ENCODE measurements around the gene SLC8A3. TPM values are rescaled to one million over a fixed set of nuclear protein-coding genes. Genes with fewer than 3 reads are reported as not detected.

Gene SLC8A3
- total RNA-seq, 4 donors from 2014 or later = 0.19 to 1.7 (median 0.90) TPM

- Histone ChIP-seq H3K4me1 (no peaks in the 10 kb centered on the region), H3K36me3 (no peaks in the 10 kb centered on the region), H3K27me3 (peaks cover 0 to 7% (median 0%) of the 10 kb centered on the region in 4 donors), H3K27ac (replicated peaks in 1 of 4) (no peak overlapping the region), H3K9me3 (no peaks in the 10 kb centered on the region), H3K4me3 (no peak overlapping the region)
- TF ChIP-seq POLR2AphosphoS5 (IDR thresholded peaks at IDR 0.05) (no peak), EP300 (IDR thresholded peaks at IDR 0.05) (no peak), POLR2A (IDR thresholded peaks at IDR 0.05; ENCODE audit: low read depth) (no peak)
- TF ChIP-seq, protein P1, sequence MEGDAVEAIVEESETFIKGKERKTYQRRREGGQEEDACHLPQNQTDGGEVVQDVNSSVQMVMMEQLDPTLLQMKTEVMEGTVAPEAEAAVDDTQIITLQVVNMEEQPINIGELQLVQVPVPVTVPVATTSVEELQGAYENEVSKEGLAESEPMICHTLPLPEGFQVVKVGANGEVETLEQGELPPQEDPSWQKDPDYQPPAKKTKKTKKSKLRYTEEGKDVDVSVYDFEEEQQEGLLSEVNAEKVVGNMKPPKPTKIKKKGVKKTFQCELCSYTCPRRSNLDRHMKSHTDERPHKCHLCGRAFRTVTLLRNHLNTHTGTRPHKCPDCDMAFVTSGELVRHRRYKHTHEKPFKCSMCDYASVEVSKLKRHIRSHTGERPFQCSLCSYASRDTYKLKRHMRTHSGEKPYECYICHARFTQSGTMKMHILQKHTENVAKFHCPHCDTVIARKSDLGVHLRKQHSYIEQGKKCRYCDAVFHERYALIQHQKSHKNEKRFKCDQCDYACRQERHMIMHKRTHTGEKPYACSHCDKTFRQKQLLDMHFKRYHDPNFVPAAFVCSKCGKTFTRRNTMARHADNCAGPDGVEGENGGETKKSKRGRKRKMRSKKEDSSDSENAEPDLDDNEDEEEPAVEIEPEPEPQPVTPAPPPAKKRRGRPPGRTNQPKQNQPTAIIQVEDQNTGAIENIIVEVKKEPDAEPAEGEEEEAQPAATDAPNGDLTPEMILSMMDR (IDR thresholded peaks at IDR 0.05) = no peak
- DNase-seq (ENCODE audit: extremely low spot score) = no peak
- intact Hi-C loops (cut with DNase I) = no loop called here
- WGBS = 96% methylated on average over 9 of the region's 9 CpGs
Observed at GRCh38 chr14:70166530-70167203, 22.1 kb downstream of the SLC8A3 start.

- no peaks in the 10 kb centered on the region for H3K9me3 ChIP-seq
- TF ChIP-seq, protein P1 (IDR thresholded peaks at IDR 0.05) = no peak
- TF ChIP-seq EP300 (IDR thresholded peaks at IDR 0.05) = no peak
- no peak for TF ChIP-seq POLR2A (IDR thresholded peaks at IDR 0.05; ENCODE audit: low read depth)
- TF ChIP-seq POLR2AphosphoS5 (IDR thresholded peaks at IDR 0.05) = no peak
- no peak for DNase-seq (ENCODE audit: extremely low spot score)
- WGBS = 80% methylated on average over 4 of the region's 4 CpGs
- no peak overlapping the region for H3K27ac ChIP-seq (replicated peaks in 1 of 4)
- intact Hi-C loops (cut with DNase I) = no loop called here
- no peak overlapping the region for H3K4me3 ChIP-seq
- peaks cover 0 to 7% (median 0%) of the 10 kb centered on the region in 4 donors for H3K27me3 ChIP-seq
- no peaks in the 10 kb centered on the region for H3K36me3 ChIP-seq
- no peaks in the 10 kb centered on the region for H3K4me1 ChIP-seq
Observed at GRCh38 chr14:70162358-70162757, 26.4 kb downstream of the SLC8A3 start.

- whole genome bisulfite sequencing = 94% methylated on average over 3 of the region's 3 CpGs
- no peak for TF ChIP-seq POLR2A (IDR thresholded peaks at IDR 0.05; ENCODE audit: low read depth)
- TF ChIP-seq EP300 (IDR thresholded peaks at IDR 0.05) = no peak
- no peak for TF ChIP-seq POLR2AphosphoS5 (IDR thresholded peaks at IDR 0.05)
- TF ChIP-seq, protein P1 (IDR thresholded peaks at IDR 0.05) = no peak
Observed at GRCh38 chr14:70156592-70156991, 32.2 kb downstream of the SLC8A3 start.

DNA sequence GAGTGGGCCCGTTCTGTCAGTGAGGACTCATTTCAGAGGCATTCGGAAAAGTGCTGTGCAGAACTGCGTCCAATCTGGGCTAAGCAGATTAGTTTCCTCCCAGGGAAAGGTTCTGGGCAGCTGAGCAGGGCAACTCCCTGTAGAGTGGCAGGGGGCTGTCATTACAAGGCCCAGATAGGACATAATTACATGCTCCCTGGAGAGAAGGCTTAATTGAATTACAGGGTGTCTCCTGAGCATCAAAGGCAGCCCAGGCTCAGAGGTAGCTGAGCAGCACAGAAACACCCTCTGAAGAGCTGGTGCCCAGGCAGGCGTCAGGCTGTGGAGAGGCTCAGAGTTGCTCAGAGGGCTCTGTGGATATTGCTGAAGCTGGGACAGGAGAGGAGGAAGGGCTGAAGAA is 36.0 kb downstream of the SLC8A3 start:
- DNase-seq (ENCODE audit: extremely low spot score) = no peak
- no peaks in the 10 kb centered on the region for H3K36me3 ChIP-seq
- no peaks in the 10 kb centered on the region for H3K4me1 ChIP-seq
- WGBS = 64% methylated on average over 4 of the region's 4 CpGs
- no peak for TF ChIP-seq EP300 (IDR thresholded peaks at IDR 0.05)
- TF ChIP-seq POLR2A (IDR thresholded peaks at IDR 0.05; ENCODE audit: low read depth) = no peak
- TF ChIP-seq, protein P1 (IDR thresholded peaks at IDR 0.05) = no peak
- TF ChIP-seq POLR2AphosphoS5 (IDR thresholded peaks at IDR 0.05) = no peak
- H3K4me3 ChIP-seq = no peak overlapping the region
- intact Hi-C loops (cut with DNase I) = no loop called here
- H3K27me3 ChIP-seq = peaks cover 0 to 5% (median 0%) of the 10 kb centered on the region in 4 donors
- no peak overlapping the region for H3K27ac ChIP-seq (replicated peaks in 1 of 4)
- H3K9me3 ChIP-seq = no peaks in the 10 kb centered on the region

More at GRCh38 chr14:70156592-70156991, 32.2 kb downstream of the SLC8A3 start:
- no peak overlapping the region for H3K27ac ChIP-seq (replicated peaks in 1 of 4)
- H3K27me3 ChIP-seq = peaks cover 0 to 5% (median 0%) of the 10 kb centered on the region in 4 donors
- H3K9me3 ChIP-seq = no peaks in the 10 kb centered on the region
- DNase-seq (ENCODE audit: extremely low spot score) = no peak
- H3K4me3 ChIP-seq = no peak overlapping the region
- no peaks in the 10 kb centered on the region for H3K36me3 ChIP-seq
- no peaks in the 10 kb centered on the region for H3K4me1 ChIP-seq
- intact Hi-C loops (cut with DNase I) = no loop called here
